T-helper 1 cell treated with Interleukin-12 subunit alpha and Interleukin-12 subunit beta and Interleukin-4 antibody, amounts not matched to agents 30 μg/mL and 1 μg/mL, for 36 hours (primary cell): ENCODE data around the gene CACNA1C.

ENCODE experiments used
- H3K27ac Mint-ChIP-seq: one replicate; pipeline ENCODE4 v1.8.0; 2021; ENCODE audit warnings: mild to moderate bottlenecking, mixed read lengths
- H3K27me3 Mint-ChIP-seq: one replicate; pipeline ENCODE4 v1.8.0; 2021; ENCODE audit warnings: low read depth, mixed read lengths
- H3K36me3 Mint-ChIP-seq: one replicate; pipeline ENCODE4 v1.8.0; 2021; ENCODE audit warnings: low read depth, mixed read lengths
- H3K4me1 Mint-ChIP-seq: one replicate; pipeline ENCODE4 v1.8.0; 2021; ENCODE audit warnings: low read depth, mixed read lengths
- H3K4me3 Mint-ChIP-seq: one replicate; pipeline ENCODE4 v1.8.0; 2021; ENCODE audit warnings: mild to moderate bottlenecking, moderate library complexity, mixed read lengths
- H3K9me3 Mint-ChIP-seq: one replicate; pipeline ENCODE4 v1.8.0; 2021; ENCODE audit warnings: mixed read lengths

Gene CACNA1C

DNA sequence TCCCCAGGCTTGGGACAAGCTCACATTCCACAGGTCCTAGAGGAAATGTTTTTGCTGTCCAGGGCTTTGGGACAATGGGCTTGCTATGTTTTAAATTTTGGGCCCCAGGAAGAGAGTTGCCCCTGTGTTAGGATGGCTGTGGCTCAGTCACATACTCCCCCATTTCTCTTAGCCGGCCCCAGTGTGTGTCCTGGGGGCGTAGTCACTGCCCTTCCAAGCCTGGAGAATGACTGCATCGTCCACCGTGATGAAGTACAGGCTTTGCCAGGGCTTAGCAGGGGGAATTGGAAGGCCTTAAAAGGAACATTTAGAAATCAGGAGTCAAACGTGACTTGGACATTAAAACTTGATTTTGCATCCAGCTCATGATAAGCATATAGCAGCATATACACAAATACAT lies 293.6 kb downstream of the CACNA1C start:
- Mint-ChIP-seq H3K4me3 (no peak overlapping the region), H3K36me3 (no peaks in the 10 kb centered on the region), H3K4me1 (peaks cover 4% of the 10 kb centered on the region), H3K9me3 (no peaks in the 10 kb centered on the region), H3K27me3 (peaks cover 51% of the 10 kb centered on the region), H3K27ac (no peak overlapping the region)

DNA sequence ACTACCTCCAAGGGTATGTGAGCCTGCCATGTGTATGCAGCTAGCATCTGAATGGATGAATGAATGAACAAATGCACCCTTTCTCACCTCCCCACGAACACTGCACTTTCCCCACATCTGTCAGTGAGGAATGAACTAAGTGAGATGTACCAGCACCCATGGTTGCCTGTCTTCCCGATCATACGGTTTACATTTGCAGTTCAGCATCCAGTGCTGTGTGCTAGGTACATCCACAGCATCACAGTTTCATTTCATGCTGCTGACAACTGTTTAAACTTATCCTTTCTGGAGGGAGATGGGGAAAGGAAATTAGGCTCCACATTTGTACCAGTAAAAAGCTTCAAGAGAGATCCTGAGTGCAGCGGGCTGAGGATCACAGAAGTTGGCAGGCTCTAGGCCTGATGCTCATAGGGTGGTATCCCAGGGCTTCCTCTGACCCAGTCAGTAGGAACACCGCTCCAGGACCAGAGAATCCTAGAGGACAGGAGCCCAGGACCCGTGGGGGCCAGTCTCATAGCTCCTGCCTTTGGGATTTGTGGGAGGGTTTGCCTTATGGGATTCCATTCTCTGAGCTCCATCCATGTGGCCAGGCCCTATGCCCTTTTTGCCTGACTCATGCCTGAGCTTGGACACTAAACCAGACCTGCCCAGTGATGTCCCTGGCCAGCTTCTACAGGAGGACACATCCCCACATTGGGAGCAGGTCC lies 294.5 kb downstream of the CACNA1C start:
- Mint-ChIP-seq H3K36me3 (no peaks in the 10 kb centered on the region), H3K4me1 (peaks cover 4% of the 10 kb centered on the region), H3K27me3 (peaks cover 52% of the 10 kb centered on the region), H3K4me3 (no peak overlapping the region), H3K9me3 (no peaks in the 10 kb centered on the region), H3K27ac (no peak overlapping the region)

DNA sequence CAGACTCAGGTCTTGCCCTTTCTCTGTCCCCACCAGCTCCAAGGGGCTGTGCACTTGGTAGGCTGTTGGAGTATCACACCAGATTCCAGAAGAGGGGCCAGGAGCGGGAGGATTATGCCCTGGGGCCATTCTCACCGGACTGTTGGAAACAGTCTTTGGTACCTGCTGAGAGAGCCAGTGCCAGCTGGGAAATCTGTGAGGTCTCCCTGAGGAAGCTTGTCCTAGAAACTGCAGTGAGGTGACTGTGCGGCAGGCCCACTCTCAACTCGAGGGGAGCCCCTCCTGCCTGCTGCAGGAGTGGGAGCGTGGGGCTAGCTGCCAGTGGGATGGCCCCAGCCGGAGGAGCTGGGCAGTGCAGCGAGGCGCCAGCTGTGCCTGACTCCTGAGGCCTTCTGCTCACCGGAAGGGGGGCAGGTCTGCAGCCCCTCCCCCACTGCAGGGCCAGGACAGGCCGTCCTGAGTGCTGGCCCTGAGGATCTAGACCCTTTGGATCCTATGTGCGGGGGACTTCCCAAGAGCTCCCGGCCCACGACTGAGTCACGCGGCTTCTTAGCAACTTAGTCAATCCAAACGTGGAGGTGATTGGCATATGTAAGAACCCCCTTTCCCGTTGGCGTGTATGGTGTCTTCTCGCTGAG lies 295.2 kb downstream of the CACNA1C start:
- H3K9me3 Mint-ChIP-seq: no peaks in the 10 kb centered on the region
- H3K4me3 Mint-ChIP-seq: no peak overlapping the region
- no peak overlapping the region for H3K27ac Mint-ChIP-seq
- H3K27me3 Mint-ChIP-seq: peaks cover 55% of the 10 kb centered on the region
- no peaks in the 10 kb centered on the region for H3K36me3 Mint-ChIP-seq
- H3K4me1 Mint-ChIP-seq: peaks cover 6% of the 10 kb centered on the region

GRCh38 chr12:2348482-2348852 lies 295.7 kb downstream of the CACNA1C start:
- H3K4me3 Mint-ChIP-seq: no peak overlapping the region
- H3K27ac Mint-ChIP-seq: no peak overlapping the region
- H3K27me3 Mint-ChIP-seq: peaks cover 56% of the 10 kb centered on the region
- no peaks in the 10 kb centered on the region for H3K9me3 Mint-ChIP-seq
- H3K4me1 Mint-ChIP-seq: peaks cover 8% of the 10 kb centered on the region
- H3K36me3 Mint-ChIP-seq: no peaks in the 10 kb centered on the region

DNA sequence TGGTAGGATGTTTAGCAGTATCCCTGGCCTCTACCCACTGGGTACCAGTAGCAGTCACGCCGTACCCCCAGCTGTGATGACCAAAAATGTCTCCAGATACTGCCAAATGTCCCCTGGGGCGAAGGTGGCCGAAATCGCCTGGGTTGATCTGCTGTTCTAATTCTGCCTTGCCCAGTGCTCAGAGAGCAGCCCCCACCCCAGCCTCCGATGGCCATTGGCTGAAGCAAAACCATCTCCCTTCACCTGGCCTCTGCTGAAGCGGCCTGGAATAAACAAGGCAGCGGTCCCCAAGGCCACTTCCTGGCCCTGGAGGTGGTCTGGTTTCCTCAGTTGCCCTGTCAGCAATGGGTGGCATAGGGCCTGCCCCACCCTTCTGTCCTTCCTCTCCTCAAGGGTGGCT lies 298.4 kb downstream of the CACNA1C start:
- peaks cover 36% of the 10 kb centered on the region for H3K27me3 Mint-ChIP-seq
- H3K9me3 Mint-ChIP-seq: no peaks in the 10 kb centered on the region
- peaks cover 14% of the 10 kb centered on the region for H3K4me1 Mint-ChIP-seq
- H3K4me3 Mint-ChIP-seq: no peak overlapping the region
- H3K36me3 Mint-ChIP-seq: no peaks in the 10 kb centered on the region
- H3K27ac Mint-ChIP-seq: no peak overlapping the region

DNA sequence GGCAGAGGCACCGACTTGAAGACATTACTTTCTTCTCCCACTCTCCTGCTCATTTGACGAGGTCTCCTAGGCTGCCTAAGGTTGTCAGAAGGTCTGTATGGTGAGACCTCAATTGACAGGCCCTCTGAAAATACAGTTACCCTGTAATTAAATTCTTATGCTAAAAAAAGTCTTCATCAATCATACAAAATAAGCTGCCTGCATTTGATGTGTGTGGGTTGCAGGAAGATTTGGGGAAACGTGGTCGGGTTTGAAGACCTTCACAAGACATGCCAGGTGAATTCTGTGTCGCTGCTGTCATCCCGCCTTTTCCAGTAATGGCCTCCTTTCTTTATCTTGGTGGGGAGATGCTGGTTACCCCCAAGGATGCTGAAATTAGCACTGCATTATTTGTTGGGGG lies 299.4 kb downstream of the CACNA1C start:
- Mint-ChIP-seq H3K27ac (no peak overlapping the region), H3K9me3 (no peaks in the 10 kb centered on the region), H3K4me3 (no peak overlapping the region), H3K4me1 (peaks cover 21% of the 10 kb centered on the region), H3K27me3 (peaks cover 30% of the 10 kb centered on the region), H3K36me3 (peaks cover 4% of the 10 kb centered on the region)

- H3K9me3 Mint-ChIP-seq: no peaks in the 10 kb centered on the region
- peaks cover 4% of the 10 kb centered on the region for H3K36me3 Mint-ChIP-seq
- peaks cover 30% of the 10 kb centered on the region for H3K4me1 Mint-ChIP-seq
- H3K27ac Mint-ChIP-seq: no peak overlapping the region
- no peak overlapping the region for H3K4me3 Mint-ChIP-seq
- peaks cover 30% of the 10 kb centered on the region for H3K27me3 Mint-ChIP-seq
Measured at GRCh38 chr12:2353281-2353680, 300.5 kb downstream of the CACNA1C start.

- no peaks in the 10 kb centered on the region for H3K9me3 Mint-ChIP-seq
- peaks cover 33% of the 10 kb centered on the region for H3K4me1 Mint-ChIP-seq
- H3K4me3 Mint-ChIP-seq: no peak overlapping the region
- no peak overlapping the region for H3K27ac Mint-ChIP-seq
- peaks cover 30% of the 10 kb centered on the region for H3K27me3 Mint-ChIP-seq
- H3K36me3 Mint-ChIP-seq: peaks cover 4% of the 10 kb centered on the region
Measured at GRCh38 chr12:2353691-2354090, 300.9 kb downstream of the CACNA1C start.

- H3K27ac Mint-ChIP-seq: no peak overlapping the region
- H3K4me1 Mint-ChIP-seq: peaks cover 39% of the 10 kb centered on the region
- H3K27me3 Mint-ChIP-seq: peaks cover 27% of the 10 kb centered on the region
- H3K36me3 Mint-ChIP-seq: peaks cover 4% of the 10 kb centered on the region
- no peak overlapping the region for H3K4me3 Mint-ChIP-seq
- no peaks in the 10 kb centered on the region for H3K9me3 Mint-ChIP-seq
Measured at GRCh38 chr12:2354151-2354991, 301.6 kb downstream of the CACNA1C start.

DNA sequence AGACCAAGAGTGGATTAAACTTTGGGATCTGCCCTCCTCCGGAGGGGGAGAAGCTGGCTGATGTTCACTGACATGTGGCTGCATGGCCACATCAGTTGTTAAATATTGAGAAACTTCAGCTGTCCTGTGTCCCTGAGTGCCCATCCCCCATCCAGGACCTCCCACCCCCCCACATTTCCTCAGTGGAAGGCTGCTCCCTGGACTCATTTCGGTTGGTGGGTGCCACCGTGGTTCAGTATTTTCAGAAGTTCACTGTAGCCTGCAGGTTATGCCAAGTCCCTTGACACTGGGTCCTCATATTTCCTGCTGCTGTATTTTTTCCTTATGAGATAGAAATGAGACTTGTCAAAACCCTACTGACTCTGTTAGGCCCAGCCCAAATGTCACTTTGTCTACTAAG lies 302.4 kb downstream of the CACNA1C start:
- H3K4me3 Mint-ChIP-seq: no peak overlapping the region
- H3K27me3 Mint-ChIP-seq: peaks cover 27% of the 10 kb centered on the region
- peaks cover 4% of the 10 kb centered on the region for H3K36me3 Mint-ChIP-seq
- peaks cover 42% of the 10 kb centered on the region for H3K4me1 Mint-ChIP-seq
- H3K9me3 Mint-ChIP-seq: no peaks in the 10 kb centered on the region
- H3K27ac Mint-ChIP-seq: no peak overlapping the region

GRCh38 chr12:2355604-2356003 lies 302.8 kb downstream of the CACNA1C start:
- no peaks in the 10 kb centered on the region for H3K9me3 Mint-ChIP-seq
- no peak overlapping the region for H3K4me3 Mint-ChIP-seq
- H3K4me1 Mint-ChIP-seq: peaks cover 44% of the 10 kb centered on the region
- H3K27ac Mint-ChIP-seq: no peak overlapping the region
- H3K27me3 Mint-ChIP-seq: peaks cover 27% of the 10 kb centered on the region
- H3K36me3 Mint-ChIP-seq: peaks cover 4% of the 10 kb centered on the region

GRCh38 chr12:2356601-2357125 lies 303.9 kb downstream of the CACNA1C start:
- Mint-ChIP-seq H3K4me3 (no peak overlapping the region), H3K9me3 (no peaks in the 10 kb centered on the region), H3K36me3 (peaks cover 4% of the 10 kb centered on the region), H3K4me1 (peaks cover 49% of the 10 kb centered on the region), H3K27ac (no peak overlapping the region), H3K27me3 (peaks cover 27% of the 10 kb centered on the region)

DNA sequence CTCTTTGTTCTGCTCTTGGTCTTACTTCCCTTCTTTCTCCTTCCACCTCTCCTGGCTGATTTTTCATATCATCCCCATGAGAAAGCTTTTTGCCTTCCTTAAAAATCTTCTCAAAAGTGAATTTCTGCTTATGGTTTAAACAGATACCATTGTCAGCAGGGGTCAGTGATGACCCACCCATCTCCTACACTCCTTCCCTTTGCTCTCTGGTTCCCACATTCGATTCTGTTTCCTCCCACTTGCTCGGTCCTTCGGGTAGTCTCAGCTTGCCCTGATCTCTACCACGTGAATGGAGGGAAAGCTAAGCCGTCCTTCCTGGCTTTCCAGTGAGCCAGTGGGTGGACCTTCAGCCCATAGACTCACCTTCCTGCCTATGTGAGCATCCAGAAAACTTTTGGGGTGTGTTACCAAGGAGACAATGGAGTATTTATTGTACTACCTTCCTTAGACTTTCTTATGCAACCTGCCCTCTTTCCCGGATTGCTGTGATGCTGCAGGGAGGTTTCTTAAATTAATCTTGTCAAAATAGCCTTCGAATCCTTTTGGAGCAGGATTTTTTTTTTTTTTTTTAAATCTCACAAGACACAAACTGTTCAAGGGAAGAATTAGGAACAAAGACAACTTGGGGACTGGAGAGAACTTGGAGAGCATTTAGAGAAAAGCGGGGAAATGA lies 306.3 kb downstream of the CACNA1C start:
- H3K4me3 Mint-ChIP-seq: peak overlapping the region; percentile 30
- H3K4me1 Mint-ChIP-seq: peaks cover 51% of the 10 kb centered on the region
- H3K27me3 Mint-ChIP-seq: peaks cover 12% of the 10 kb centered on the region
- H3K27ac Mint-ChIP-seq: peak overlapping the region; percentile 64
- no peaks in the 10 kb centered on the region for H3K9me3 Mint-ChIP-seq
- peaks cover 5% of the 10 kb centered on the region for H3K36me3 Mint-ChIP-seq
